Activated T-cell treated with anti-CD3 and anti-CD28 coated beads, Interleukin-2, amount 50 U/mL, for 4 hours (primary cell): Measurements from ENCODE around the gene SLC48A1. TPM values are rescaled to one million over a fixed set of nuclear protein-coding genes. Genes with fewer than 3 reads are reported as not detected.
A peak's percentile ranks its signal among the peaks of the same experiment; 100 is the strongest.
"Not testable (repeated sequence)": the region's sequence is repeated elsewhere in the genome, so short reads cannot be mapped to it uniquely, and the experiment has no call there.

ENCODE experiments used
- ATAC-seq, 2 donors: fragments of 200-7000 bp; cut with Tn5 transposase; one replicate each; pipeline ENCODE4 v1.10.0; 2021
- DNase-seq: peaks from one replicate; pipeline ENCODE4 v3.0.0-alpha.2; 2020
- H3K27me3 Mint-ChIP-seq: one replicate; pipeline ENCODE4 v1.8.0; 2021; ENCODE audit warnings: low read depth, mixed read lengths
- H3K36me3 Mint-ChIP-seq: one replicate; pipeline ENCODE4 v1.8.0; 2022; ENCODE audit warnings: mixed read lengths; ENCODE audit not compliant: insufficient read depth
- H3K4me1 Mint-ChIP-seq: one replicate; pipeline ENCODE4 v1.8.0; 2021; ENCODE audit warnings: low read depth, mixed read lengths
- H3K4me3 Mint-ChIP-seq: one replicate; pipeline ENCODE4 v1.8.0; 2021; ENCODE audit warnings: mild to moderate bottlenecking, moderate library complexity, mixed read lengths
- H3K9me3 Mint-ChIP-seq: one replicate; pipeline ENCODE4 v1.8.0; 2021; ENCODE audit warnings: mixed read lengths
- total RNA-seq, 3 donors: library from RNA; stranded (reverse); gene quantifications; one replicate each; pipeline ENCODE4 v1.2.1, GENCODE V29; 2021

Gene SLC48A1
- total RNA-seq, 3 donors from 2014 or later, result 4.0 to 5.2 (median 5.0) TPM

DNA sequence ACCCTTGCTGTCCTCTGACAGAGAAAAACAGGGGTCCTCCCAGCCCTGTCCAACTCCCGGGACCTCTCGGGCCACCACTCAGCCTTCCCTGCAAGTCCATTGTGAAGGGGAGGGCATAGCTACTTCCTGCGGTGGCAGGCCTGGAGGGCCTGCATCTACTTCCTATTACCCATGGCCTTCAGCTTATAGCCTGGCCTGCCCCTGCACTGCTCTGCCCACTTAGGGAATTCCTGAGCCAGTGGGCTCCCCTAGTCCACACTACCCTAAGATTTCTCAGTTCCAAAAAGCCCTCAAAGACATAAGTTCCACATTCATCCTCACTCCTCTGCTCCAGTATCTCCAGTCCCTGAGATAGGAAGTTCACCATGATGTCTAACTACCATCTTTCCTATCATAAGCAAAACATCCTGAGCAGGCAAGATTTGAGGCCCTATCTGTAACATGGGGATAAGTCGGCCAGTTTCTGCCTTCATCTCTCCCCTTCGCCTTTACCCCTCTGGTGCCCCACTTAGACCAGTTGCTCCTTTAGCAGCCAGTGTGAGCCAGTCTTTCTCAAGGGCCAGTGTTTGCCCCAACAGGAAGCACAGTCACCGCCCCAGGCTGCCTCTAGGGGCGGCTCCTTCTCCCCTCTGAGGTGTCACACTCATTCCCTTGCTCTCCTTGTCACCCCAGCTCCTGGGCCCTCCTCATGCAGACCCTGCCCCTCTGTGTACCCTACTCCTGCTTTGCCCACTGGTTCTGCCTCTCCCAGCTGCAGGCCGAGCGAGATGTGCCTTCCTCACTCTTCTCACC is 35.7 kb downstream of the SLC48A1 start:
- Mint-ChIP-seq H3K27me3 (no peaks in the 10 kb centered on the region), H3K9me3 (no peaks in the 10 kb centered on the region), H3K4me3 (peak overlapping the region; percentile 63), H3K4me1 (peaks cover 95% of the 10 kb centered on the region), H3K36me3 (peaks cover 16% of the 10 kb centered on the region)
- DNase-seq (peak; percentile 39), ATAC-seq (peak; percentile 12 to 25)

- peaks cover 95% of the 10 kb centered on the region for H3K4me1 Mint-ChIP-seq
- peaks cover 17% of the 10 kb centered on the region for H3K36me3 Mint-ChIP-seq
- H3K4me3 Mint-ChIP-seq, result peak overlapping the region; percentile 19
- not testable (repeated sequence) for ATAC-seq, H3K27me3 Mint-ChIP-seq, DNase-seq, H3K9me3 Mint-ChIP-seq
Measured at GRCh38 chr12:47809518-47809917, 36.5 kb downstream of the SLC48A1 start.

- peaks cover 93% of the 10 kb centered on the region for H3K4me1 Mint-ChIP-seq
- ATAC-seq, result no peak
- H3K9me3 Mint-ChIP-seq, result no peaks in the 10 kb centered on the region
- no peak for DNase-seq
- peak overlapping the region; percentile 78 for H3K4me3 Mint-ChIP-seq
- no peaks in the 10 kb centered on the region for H3K27me3 Mint-ChIP-seq
- peaks cover 13% of the 10 kb centered on the region for H3K36me3 Mint-ChIP-seq
Measured at GRCh38 chr12:47811072-47811396, 38.0 kb downstream of the SLC48A1 start.

DNA sequence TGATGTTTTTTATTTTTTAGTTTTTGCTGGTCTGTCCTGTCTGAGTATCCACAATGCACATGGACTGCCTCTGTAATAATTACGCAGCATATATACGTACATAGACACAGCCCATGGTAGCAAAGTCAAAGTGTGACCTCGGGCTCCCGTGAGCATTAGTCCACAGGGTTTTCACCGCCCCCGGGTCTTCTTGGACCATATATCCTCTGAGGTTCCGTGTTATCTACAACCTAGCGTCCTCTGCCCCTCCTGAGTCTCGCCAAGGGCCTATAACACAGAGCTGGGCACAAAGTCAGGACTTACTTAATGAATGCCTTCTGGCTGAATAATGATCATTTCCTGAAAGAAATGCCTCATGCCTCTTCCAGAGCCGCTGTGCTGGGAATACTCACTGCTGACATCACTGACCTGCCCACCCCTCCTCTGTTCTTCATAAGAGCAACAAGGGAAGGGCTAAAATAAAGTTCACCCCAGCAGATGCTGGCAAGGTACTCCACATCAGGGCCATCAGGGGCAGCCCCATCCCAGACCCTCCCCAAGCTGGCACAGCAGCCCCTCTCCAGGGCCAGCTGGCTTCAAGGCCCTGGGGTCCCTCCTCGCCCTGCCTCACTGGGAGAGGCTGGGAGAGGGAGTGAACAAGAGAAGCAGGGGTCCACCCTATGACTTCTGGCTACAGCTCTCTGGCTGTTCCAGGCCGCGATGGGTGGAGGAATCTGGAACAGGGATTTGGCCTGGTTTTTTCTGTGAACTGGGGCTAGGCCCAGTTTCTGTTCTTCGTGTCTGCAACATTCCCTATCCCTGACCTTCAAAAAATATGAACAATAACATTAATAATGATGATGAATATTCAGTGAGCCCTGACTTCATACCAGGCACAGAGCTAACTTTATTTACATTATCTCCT is 38.8 kb downstream of the SLC48A1 start:
- no peak for ATAC-seq
- Mint-ChIP-seq H3K4me1 (peaks cover 91% of the 10 kb centered on the region), H3K27me3 (no peaks in the 10 kb centered on the region), H3K4me3 (peak overlapping the region; percentile 92), H3K36me3 (peaks cover 15% of the 10 kb centered on the region), H3K9me3 (no peaks in the 10 kb centered on the region)
- no peak for DNase-seq

DNA sequence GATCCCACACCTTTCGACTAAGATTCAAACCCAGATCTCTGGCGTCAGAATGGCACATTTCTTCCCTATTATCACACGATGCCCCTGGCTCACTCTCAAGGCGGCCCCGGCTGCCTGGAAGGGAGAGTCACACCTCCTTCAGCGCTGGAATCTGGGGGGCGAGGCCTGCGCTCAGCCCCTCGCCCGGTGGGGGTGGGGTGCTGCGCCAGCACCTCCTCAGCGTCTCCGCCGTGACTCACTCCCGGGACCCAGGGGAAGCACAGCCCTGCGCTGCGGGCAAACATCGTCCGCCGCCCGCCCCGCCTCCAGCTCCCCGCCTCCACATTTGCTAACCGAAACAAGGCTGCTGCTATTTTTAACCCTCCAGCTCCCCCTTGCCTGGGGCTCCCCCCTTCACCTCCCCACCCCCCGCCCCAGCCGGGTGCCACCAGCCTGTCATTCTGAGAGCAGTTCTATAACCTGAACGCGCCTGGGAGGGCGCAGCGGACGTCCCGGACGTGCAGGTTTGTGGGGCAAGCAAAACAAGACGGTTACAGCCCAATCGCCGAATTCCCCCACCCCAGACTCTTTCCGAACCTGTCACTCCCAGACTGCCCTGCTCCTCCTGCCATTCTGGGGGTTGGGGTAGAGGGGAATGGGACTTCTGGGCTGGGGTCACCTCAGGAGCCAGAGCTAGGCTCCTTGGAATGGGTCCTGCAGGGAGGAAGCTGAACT is 39.9 kb downstream of the SLC48A1 start:
- Mint-ChIP-seq H3K4me3 (peak overlapping the region; percentile 92), H3K9me3 (no peaks in the 10 kb centered on the region), H3K27me3 (no peaks in the 10 kb centered on the region), H3K36me3 (peaks cover 22% of the 10 kb centered on the region), H3K4me1 (peaks cover 91% of the 10 kb centered on the region)
- DNase-seq, result peak; percentile 91
- peak; percentile 76 to 77 for ATAC-seq

- H3K36me3 Mint-ChIP-seq, result peaks cover 28% of the 10 kb centered on the region
- DNase-seq (no peak), ATAC-seq (no peak)
- no peaks in the 10 kb centered on the region for H3K9me3 Mint-ChIP-seq
- H3K4me3 Mint-ChIP-seq, result peak overlapping the region; percentile 92
- peaks cover 91% of the 10 kb centered on the region for H3K4me1 Mint-ChIP-seq
- H3K27me3 Mint-ChIP-seq, result no peaks in the 10 kb centered on the region
Measured at GRCh38 chr12:47813511-47814196, 40.6 kb downstream of the SLC48A1 start.

- H3K36me3 Mint-ChIP-seq, result peaks cover 28% of the 10 kb centered on the region
- H3K4me3 Mint-ChIP-seq, result peak overlapping the region; percentile 92
- peaks cover 83% of the 10 kb centered on the region for H3K4me1 Mint-ChIP-seq
- no peaks in the 10 kb centered on the region for H3K9me3 Mint-ChIP-seq
- DNase-seq (no peak), ATAC-seq (peak; percentile 12 to 14)
- H3K27me3 Mint-ChIP-seq, result no peaks in the 10 kb centered on the region
Measured at GRCh38 chr12:47814539-47815170, 41.6 kb downstream of the SLC48A1 start.

GRCh38 chr12:47815447-47815846 is 42.4 kb downstream of the SLC48A1 start:
- not testable (repeated sequence) for DNase-seq, H3K27me3 Mint-ChIP-seq, ATAC-seq, H3K9me3 Mint-ChIP-seq
- H3K36me3 Mint-ChIP-seq, result peaks cover 27% of the 10 kb centered on the region
- peaks cover 80% of the 10 kb centered on the region for H3K4me1 Mint-ChIP-seq
- peak overlapping the region; percentile 97 for H3K4me3 Mint-ChIP-seq

DNA sequence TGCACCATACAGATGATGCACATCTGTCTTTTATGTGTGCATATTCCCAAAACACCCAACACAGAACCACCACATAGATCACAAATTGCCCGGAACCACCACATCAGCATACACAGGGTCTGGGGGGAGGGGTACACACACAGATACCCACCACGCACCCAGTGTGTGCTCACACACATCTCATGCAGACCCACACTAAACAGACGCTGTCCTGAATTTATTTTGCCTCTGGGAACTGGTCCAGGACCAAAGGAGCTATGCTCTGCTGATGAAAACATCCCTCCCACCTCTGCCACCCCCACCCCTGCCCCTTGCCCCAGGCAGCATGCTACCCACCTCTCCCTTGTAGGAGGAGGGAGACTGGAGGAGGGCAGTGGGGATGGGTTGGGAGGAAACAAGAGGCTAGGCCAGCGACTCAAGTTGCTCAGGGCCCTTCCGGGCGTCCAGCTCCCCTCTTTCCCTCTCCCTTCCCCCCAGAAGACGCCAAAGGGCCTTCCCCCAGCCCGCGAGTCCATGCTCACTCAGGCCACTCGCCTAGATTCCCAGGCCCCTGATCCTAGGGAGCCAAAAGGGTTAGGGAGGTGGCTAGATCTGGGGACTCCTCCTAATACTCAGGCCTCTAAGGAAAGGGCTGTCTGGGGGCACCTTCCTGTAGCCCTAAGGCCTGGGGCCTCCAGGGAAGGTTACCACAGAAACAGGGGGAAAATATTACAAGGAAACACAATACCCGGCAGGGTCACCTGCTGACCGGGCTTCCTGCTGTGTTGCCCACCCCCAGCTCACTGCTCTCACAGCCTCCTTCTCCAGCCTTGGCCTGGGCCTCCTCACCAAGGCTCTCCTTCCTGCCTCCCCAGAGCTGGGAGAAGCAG is 43.6 kb downstream of the SLC48A1 start:
- no peak for DNase-seq
- ATAC-seq, result no peak
- peaks cover 27% of the 10 kb centered on the region for H3K36me3 Mint-ChIP-seq
- no peaks in the 10 kb centered on the region for H3K27me3 Mint-ChIP-seq
- peak overlapping the region; percentile 97 for H3K4me3 Mint-ChIP-seq
- no peaks in the 10 kb centered on the region for H3K9me3 Mint-ChIP-seq
- H3K4me1 Mint-ChIP-seq, result peaks cover 79% of the 10 kb centered on the region

DNA sequence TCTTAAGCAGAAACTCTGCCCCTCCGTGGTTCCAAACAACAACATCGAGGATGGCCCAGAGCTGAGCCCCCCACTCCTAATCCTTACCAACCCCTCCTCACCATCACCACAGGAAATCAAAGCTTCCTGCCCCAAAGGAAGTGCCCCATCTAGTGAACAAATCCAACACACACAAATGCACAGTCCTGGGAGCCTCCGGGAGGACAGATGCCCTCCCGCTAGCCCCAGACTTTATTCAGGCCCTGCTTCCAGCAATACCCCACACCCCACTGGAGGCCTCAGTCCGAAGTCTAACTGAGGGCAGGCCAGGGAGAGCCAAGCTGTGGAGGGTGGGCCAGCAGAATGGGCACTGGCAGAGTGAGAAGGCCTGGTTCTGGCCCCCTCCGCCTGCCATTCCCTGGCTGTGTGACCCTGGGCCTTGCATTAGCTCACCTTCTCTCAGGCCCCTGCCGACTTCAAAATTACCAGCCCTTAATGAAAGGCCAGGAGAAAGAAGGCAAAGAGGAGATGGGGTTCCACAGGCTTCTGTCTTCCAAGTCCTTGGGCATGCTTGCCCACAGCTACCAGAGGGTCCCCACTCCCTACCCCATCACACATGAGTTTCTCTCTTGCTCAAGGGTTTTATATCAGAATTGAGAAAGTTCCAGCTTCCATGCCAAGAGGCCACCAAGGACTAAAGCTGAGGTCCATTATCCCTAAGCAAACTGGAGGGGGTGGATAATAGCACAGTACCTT is 44.4 kb downstream of the SLC48A1 start:
- peaks cover 79% of the 10 kb centered on the region for H3K4me1 Mint-ChIP-seq

GRCh38 chr12:47818007-47818376 is 45.0 kb downstream of the SLC48A1 start:
- Mint-ChIP-seq H3K9me3 (no peaks in the 10 kb centered on the region), H3K4me3 (peak overlapping the region; percentile 97), H3K4me1 (peaks cover 80% of the 10 kb centered on the region), H3K27me3 (no peaks in the 10 kb centered on the region), H3K36me3 (peaks cover 27% of the 10 kb centered on the region)
- no peak for DNase-seq
- no peak for ATAC-seq

More for the DNA sequence above, 44.4 kb downstream of the SLC48A1 start:
- DNase-seq (no peak), ATAC-seq (no peak)
- H3K36me3 Mint-ChIP-seq, result peaks cover 27% of the 10 kb centered on the region
- no peaks in the 10 kb centered on the region for H3K9me3 Mint-ChIP-seq
- peak overlapping the region; percentile 97 for H3K4me3 Mint-ChIP-seq
- no peaks in the 10 kb centered on the region for H3K27me3 Mint-ChIP-seq

DNA sequence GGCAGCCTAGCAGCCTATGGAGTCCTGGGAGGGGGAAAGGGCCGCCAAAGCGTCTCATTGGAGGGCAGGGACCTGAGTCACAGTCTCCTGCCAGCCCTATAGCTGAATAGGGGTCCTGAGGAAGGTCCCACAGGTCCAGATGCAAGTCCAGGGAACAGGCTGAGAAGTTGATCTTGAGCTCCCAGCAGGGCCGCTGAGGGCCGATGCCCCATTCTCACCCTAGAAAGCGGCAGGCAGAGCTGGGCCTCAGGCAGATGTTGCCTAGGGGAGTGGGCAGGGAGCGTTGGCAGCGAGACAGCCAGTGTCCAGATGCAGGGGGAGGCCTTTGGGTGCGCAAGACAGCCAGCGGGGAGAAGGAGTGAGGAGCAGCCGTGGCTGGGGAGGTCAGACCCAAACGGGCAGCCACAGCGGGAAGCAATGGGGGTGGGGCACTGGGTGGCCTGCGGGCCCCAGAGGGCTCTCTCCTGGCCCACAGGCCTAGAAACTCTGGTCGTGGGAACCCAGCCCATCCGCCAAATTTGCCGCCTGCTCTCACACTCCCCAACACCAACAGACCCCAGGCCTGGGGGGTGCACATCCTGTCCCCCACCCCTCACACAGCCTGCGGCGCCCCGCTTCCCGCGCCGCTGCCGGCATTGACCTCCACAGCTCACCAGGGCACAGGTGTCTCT is 45.6 kb downstream of the SLC48A1 start:
- H3K4me1 Mint-ChIP-seq, result peaks cover 80% of the 10 kb centered on the region
- H3K36me3 Mint-ChIP-seq, result peaks cover 23% of the 10 kb centered on the region
- no peaks in the 10 kb centered on the region for H3K27me3 Mint-ChIP-seq
- peak overlapping the region; percentile 97 for H3K4me3 Mint-ChIP-seq
- no peaks in the 10 kb centered on the region for H3K9me3 Mint-ChIP-seq
- no peak for DNase-seq
- ATAC-seq, result peak; percentile 12 to 17
